DMS153 treated with DMSO at 0.1 percent for 48 hours (cell line): ENCODE data around the gene KAT8.
"Not testable (repeated sequence)": the region's sequence is repeated elsewhere in the genome, so short reads cannot be mapped to it uniquely, and the experiment has no call there.

ENCODE experiments used
- DNase-seq: peaks from one replicate; lab custom pipeline; 2025; ENCODE audit not compliant: unreplicated experiment; lab: John Stamatoyannopoulos, UW

The KAT8 gene

DNA sequence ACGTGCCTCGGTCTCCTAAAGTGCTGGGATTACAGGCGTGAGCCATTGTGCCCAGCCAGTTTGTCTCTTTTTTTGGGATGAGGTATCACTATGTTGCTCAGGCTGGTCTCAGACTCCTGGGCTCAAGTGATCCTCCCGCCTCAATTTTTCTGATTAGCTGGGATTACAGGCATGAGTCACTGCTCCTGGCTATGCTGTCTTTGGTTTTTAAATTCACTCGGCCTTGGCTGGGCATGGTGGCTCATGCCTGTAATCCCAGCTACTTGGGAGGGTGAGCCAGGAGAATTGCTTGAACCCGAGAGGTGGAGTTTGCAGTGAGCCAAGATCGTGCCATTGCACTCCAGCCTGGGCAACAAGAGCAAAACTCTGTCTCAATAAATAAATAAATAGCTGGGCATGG is 27.0 kb downstream of the KAT8 start:
- not testable (repeated sequence) for DNase-seq

DNA sequence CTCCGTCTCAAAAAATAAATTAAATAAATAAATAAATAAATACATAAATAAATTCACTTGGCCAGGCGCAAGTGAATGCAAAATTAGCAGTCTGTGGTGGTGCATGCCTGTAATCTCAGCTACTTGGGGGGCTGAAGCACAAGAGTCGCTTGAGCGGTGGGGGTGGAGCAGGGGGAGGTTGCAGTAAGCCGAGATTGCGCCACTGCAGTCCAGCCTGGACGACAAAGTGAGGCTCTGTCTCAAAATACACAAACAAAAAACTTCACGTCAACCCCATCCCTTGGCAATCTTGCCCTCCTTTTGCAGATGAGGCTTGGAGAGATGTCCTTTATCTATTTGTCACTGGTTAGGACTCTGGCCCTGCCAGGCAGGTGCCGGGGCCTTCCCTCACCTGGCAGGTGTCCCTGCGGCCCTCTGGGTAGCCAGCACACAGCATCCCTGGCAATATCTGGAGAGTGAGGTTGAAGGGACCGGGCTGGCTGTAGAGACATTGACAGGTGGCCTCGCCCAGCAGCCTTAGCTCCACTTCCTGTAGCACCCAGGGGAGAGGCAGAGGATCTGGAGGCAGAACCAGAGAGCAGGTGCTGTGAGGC is 28.0 kb downstream of the KAT8 start:
- DNase-seq, result peak; percentile 3

DNA sequence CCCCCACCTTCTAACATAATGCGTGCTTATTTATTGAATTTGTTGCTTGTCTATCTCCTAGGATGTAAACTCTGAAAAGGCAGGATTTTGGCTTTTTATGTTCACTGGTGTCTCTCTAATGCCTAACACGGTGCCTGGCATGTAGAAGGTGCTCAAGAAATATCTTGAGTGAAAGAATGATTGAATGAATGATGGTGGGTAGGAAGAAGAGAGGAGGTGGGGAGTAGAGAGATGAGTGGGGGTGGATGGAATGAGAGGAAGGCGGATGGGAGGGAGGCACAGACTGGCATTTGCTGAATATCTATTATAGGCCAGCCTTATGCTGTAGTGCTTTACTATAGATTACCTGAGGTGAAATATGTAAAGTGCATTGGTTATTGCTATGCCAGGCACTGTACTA is 30.1 kb downstream of the KAT8 start:
- no peak for DNase-seq

DNA sequence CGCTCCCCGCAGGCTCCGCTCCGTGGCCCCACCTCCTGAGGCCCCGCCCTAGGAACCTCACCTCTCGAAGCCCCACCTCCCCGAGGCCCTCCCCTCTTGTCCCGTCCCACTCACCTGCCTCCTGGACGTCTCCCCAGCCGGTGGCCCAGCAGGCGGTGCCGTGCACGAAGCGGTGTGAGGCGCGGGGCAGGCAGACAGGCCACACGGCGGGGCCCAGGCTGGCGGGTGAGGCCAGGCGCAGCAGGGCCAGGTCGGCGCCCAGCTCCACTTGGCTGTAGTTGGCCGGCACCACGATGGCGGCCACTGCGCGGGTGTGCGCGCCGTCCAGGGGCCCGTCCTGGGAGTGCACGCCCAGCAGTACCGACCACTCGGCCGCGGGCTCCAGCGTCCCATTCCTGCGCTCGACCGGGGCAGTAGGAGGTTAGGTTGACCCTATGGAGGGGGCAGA is 30.8 kb downstream of the KAT8 start:
- DNase-seq, result no peak

DNA sequence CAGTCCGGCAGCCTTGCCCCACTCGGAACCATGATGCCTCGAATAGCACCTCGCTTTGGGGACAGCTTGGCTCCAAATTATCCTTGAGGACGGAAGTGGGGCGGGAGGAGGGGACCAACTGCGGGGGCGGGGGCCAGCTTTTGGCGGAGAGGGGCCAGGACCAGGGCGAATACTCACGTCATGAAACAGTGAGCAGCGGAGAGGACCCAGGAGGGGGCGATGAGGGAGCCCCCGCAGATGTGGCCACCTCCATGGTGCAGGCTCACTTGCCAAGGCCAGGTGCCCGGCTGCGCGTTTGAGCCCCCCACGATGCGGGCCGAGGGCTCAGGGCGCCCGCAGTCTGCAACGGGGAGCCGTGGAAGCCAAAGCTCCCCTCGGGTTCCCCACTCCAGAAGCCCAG is 31.4 kb downstream of the KAT8 start:
- DNase-seq, result no peak

DNA sequence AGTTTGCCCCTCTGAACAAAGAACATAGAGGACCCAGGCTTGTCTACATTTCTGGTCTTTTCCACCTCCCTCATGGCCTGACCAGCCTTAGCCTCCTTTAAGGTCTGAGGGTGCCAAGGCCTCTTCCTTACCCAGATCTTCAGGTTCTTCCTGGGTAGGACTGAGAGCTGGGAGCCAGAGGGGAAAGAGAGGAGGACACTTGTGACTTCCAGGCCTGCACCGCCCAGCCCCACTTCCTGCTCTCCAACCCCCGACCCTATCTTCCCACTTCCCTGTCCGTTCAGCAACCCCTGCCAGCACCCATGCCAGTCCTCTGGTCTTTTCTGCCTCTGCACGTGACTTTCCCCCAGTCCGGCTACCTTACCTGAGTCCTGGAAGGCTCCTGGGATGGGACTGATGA is 31.9 kb downstream of the KAT8 start:
- no peak for DNase-seq

DNA sequence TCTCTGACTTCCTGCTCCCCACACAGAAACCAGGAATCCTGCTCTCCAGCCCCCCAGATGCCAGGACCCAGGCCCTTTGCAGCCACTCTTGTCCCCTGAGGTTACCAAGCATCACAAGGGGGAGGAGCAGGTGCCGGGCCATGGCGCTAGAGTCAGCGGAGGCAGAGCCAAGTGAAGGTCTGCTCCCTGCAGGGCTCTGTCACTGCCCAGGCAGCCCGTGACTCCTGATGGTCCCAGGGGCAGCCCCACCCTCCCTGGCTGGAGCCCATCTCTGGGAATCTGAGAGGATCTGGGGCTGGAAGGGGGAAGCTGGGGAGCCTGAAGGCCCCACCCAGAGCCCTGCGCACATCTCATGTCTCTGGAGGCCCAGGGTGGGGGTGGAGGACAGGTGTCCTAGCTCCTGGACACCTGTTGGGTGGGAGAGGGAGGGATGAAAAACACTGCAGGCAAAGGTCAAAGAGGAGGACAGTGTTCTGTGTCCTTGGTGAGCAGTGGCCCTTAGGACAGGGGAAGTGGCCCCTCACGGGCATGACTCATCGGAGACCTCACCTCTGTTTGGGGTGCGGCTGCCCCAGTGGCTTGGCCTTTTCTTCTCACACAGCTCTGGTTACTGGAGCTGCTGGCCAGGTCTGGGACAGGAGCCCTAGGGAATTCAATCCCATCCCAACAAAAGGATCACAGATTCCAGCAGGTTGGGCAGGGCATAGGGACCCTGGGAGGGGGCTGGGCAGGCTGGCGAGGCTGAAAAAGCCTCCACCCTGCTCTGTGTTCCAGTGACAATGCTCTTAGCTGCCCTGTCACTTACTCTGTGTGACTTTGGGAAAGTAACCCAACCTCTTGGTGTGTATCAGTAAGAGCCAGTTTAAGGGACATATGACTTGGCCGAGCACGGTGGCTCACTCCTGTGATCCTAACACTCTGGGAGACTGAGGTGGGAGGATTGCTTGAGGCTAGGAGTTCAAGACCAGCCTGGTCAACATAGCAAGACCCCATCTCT is 32.7 kb downstream of the KAT8 start, which contains the start of gene PRSS36:
TSS of gene PRSS36 (minus strand) at position 173 of the 997 bp plus-strand sequence. CDS start at position 142, 31 bp downstream.
- DNase-seq, result no peak

DNA sequence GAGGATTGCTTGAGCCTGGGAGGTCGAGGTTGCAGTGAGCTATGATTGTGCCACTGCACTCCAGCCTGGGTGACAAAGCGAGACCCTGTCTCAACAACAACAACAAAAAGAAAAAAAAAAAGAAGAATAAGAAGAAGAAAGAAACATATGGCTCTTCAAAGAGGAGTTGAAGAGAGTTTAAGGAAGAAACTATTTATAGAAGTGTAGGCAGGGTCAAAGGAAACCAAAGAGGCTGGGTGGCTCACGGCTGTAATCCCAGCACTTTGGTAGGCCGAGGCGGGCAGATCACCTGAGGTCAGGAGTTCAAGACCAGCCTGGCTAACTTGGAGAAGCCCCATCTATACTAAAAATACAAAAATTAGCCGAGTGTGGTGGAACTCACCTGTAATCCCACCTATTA is 33.5 kb downstream of the KAT8 start:
- not testable (repeated sequence) for DNase-seq

DNA sequence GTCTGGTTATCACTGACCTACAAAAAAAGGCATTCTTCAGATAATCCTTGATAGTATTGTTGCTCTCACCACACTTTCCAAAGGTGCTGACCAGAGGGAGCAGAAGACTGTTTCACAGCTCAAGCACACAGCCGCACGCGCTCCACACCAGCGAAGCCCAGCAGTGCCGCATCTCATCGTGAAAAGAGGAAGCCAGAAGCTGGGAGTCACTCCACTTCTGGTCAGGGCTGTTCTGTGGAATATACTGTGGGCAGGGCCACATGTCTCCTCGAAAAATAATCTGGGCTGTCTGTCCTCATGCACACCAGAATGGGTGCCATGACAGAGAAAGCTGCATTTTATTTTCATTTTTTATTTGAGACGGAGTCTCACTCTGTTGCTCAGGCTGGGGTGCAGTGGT is 39.7 kb downstream of the KAT8 start:
- no peak for DNase-seq

DNA sequence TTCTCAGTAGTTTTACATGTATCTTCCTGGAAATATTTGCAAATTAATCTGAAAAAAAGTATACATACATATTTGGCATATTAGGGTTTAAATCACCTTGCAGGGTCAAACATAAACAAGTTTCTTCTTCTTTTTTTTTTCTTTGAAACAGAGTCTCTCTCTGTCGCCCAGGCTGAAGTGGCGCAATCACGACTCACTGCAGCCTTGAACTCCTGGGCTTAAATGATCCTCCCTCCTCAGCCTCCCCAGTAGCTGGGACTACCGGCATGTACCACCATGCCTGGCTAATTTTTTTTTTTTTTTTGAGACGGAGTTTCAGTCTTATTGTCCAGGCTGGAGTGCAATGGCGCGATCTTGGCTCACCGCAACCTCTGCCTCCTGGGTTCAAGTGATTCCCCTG is 49.9 kb downstream of the KAT8 start:
- no peak for DNase-seq

DNA sequence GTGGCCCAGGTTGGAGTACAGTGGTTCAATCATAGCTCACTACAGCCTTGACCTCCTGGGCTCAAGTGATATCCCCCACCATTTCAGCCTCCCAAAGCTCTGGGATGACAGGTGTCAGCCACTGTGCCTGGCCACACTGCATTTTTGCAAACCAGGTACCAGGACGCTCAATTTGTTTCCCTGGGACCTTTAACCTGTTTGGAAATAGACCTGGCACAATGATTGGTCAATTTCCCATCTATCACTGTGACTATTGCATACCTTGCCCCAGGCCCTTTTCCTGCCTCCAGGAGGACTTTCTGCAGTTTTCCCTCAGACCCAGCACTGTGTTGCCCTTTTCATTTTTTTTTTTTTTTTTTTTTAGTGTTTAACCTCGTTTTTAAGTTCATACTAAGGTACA is 51.4 kb downstream of the KAT8 start:
- no peak for DNase-seq

DNA sequence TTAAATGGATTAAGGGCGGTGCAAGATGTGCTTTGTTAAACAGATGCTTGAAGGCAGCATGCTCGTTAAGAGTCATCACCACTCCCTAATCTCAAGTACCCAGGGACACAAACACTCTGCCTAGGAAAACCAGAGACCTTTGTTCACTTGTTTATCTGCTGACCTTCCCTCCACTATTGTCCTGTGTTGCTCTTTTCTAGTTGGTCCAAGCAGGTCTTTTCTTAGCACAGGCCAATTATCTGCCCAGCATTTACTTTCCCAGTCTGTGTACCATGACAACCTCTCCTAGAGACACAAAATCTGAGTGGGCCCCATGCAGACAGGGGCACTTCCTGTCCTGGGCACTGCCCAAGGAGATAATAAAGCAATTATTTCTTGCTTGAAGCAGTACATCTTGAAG is 52.6 kb downstream of the KAT8 start:
- peak; percentile 9 for DNase-seq

DNA sequence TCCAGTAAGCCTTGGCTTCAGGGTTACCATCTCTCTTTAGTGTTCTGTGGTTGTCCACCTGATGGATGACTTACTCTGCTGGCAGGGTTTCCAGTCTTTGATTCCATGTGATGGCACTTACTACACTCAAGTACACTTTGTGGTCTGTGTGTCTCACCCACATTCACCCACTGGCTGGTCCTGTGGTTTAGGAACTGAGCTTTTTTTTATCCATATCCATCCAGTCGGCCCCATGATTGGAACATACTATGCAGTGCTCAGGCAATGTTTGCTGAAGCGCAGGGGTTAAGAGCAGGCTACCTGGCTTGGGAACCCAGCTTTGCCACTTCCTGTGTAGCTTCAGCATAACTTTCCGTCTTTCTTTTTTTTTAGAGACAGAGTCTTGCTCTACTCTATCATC is 59.7 kb downstream of the KAT8 start:
- DNase-seq, result no peak

DNA sequence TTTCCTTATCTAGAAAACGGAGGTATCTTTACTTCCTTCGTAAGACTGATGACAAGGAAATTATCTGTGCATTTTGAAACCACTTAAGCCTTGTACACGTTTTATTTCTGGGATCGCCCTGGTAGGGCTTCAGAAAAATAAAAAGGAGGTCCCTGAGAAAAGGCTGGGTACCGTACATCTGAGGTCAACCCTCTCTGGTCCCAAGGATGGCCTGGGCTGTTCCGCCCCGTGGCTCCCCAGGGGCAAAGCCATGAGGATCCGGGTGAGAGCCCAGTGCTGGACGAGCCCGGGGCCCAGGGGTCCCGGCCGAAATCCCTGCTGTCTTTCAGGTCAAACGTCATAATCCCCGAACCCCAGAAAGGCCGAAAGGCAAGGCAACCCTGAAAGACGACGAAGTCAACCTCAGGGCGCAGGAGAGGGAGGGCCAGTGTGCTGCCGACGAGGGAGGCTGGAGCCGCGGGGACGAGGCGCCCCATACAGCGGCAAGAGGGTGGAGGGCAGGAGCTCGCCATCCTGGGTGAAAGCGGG is 61.8 kb downstream of the KAT8 start:
- DNase-seq, result no peak

DNA sequence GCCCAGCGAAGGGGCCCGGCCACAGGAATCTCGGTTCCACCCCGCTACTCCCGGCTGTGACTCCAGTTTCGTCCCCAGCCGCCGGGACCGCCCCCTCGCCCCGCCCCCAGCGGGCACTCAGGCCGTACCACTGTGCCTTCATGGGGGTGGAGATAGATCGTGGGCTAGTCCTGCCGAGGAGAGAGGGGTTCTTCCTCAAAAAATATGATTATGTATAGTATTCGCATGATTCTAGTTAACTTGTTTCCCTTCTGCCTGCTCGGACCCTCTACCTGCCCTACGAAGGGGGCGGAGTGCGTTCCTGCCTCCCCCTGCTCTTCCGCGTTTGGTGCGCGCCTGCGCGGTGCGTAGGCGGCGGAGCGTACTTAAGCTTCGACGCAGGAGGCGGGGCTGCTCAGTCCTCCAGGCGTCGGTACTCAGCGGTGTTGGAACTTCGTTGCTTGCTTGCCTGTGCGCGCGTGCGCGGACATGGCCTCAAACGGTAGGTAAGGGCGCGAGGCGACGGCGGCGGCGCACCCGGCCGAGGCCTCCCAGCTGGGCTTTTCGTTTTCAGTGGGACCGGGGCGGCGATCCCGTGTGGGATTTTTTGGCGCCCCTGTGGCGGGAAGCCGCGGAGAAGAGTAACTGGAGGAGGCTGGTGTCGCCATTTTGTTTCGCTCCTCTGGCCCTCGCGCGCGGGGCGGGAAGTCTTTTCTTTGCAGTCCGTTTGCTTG is 62.4 kb downstream of the KAT8 start, which contains the start of gene FUS:
TSS of gene FUS (plus strand) at position 393 of the 713 bp plus-strand sequence. CDS start at position 469, 76 bp downstream.
- peak; percentile 84 for DNase-seq
